HG03521 (cell line): ENCODE data around the gene NAT16.
A peak's percentile ranks its signal among the peaks of the same experiment; 100 is the strongest.
"Not testable (repeated sequence)": the region's sequence is repeated elsewhere in the genome, so short reads cannot be mapped to it uniquely, and the experiment has no call there.

Source experiments
- ATAC-seq: cut with Tn5 transposase; IDR thresholded peaks from one replicate; pipeline ENCODE4 v1.9.1; 2021; ENCODE audit warnings: mild to moderate bottlenecking, moderate library complexity; ENCODE audit not compliant: unreplicated experiment

The NAT16 gene

GRCh38 chr7:101180130-101180755, at the start of gene NAT16:
NAT16 (minus strand) TSS chr7:101180293; CDS start chr7:101174807, 5,486 bp downstream.
- ATAC-seq: no peak

GRCh38 chr7:101226721-101227120, 46.6 kb upstream of the NAT16 start:
- no peak for ATAC-seq

- no peak for ATAC-seq
These were observed 45.6 kb upstream of the NAT16 start for GRCh38 chr7:101225650-101226049.

GRCh38 chr7:101223528-101223927, 43.4 kb upstream of the NAT16 start:
- ATAC-seq: no peak

GRCh38 chr7:101222275-101222830, 42.3 kb upstream of the NAT16 start:
- no peak for ATAC-seq

- no peak for ATAC-seq
These were observed 40.2 kb upstream of the NAT16 start for GRCh38 chr7:101220295-101220694.

GRCh38 chr7:101218236-101219125, 38.4 kb upstream of the NAT16 start:
- ATAC-seq: no peak

- peak; percentile 65 for ATAC-seq
These were observed 37.5 kb upstream of the NAT16 start, which contains the start of the genes PLOD3 and ZNHIT1 for GRCh38 chr7:101217388-101218235. PLOD3 (minus strand) TSS chr7:101217581; CDS start chr7:101217274, 307 bp downstream. ZNHIT1 (plus strand) TSS chr7:101218165; CDS start chr7:101218196, 31 bp downstream.

- peak; percentile 17 for ATAC-seq
These were observed 36.8 kb upstream of the NAT16 start for GRCh38 chr7:101216860-101217387.

- no peak for ATAC-seq
These were observed 36.1 kb upstream of the NAT16 start for GRCh38 chr7:101216001-101216859.

GRCh38 chr7:101212014-101212413, 31.9 kb upstream of the NAT16 start:
- no peak for ATAC-seq

- ATAC-seq: no peak
These were observed 31.4 kb upstream of the NAT16 start for GRCh38 chr7:101211501-101211900.

GRCh38 chr7:101210143-101210542, 30.1 kb upstream of the NAT16 start:
- ATAC-seq: no peak

GRCh38 chr7:101208794-101209193, 28.7 kb upstream of the NAT16 start:
- no peak for ATAC-seq

- no peak for ATAC-seq
These were observed 27.4 kb upstream of the NAT16 start for GRCh38 chr7:101207459-101207858.

- no peak for ATAC-seq
These were observed 26.6 kb upstream of the NAT16 start for GRCh38 chr7:101206665-101207042.

- no peak for ATAC-seq
These were observed 26.0 kb upstream of the NAT16 start for GRCh38 chr7:101205901-101206664.

- ATAC-seq: not testable (repeated sequence)
These were observed 23.9 kb upstream of the NAT16 start for GRCh38 chr7:101203740-101204738.
